HepG2 (cell line): ENCODE results near the gene TNFSF13. TPM values are rescaled to one million over a fixed set of nuclear protein-coding genes. Genes with fewer than 3 reads are reported as not detected.

Source experiments
- ATAD3A ChIP-seq: sonication (generic); formaldehyde crosslinking; IDR thresholded peaks from 2 replicates; pipeline ENCODE4 v1.4.0; 2020; ENCODE audit warnings: missing genetic modification reagents
- ATRX ChIP-seq: sonication (generic); formaldehyde crosslinking; IDR thresholded peaks from 2 replicates; pipeline ENCODE4 v1.4.0; 2020; ENCODE audit warnings: missing genetic modification reagents, borderline replicate concordance
- FOXA3 ChIP-seq: IDR thresholded peaks from 2 replicates; pipeline ENCODE4 v1.6.1; 2016; ENCODE audit warnings: missing genetic modification reagents, missing compliant biosample characterization
- FOXJ3 ChIP-seq: sonication (generic); formaldehyde crosslinking; IDR thresholded peaks from 2 replicates; pipeline ENCODE4 v1.4.0; 2020; ENCODE audit warnings: missing genetic modification reagents, mild to moderate bottlenecking, borderline replicate concordance
- GABPA ChIP-seq, 2 experiments: IDR thresholded peaks; 2 replicates each; pipeline ENCODE4 v1.6.1; 2011 to 2016; ENCODE audit warnings: low read depth in 2 of 2, low read length in 1 of 2, missing biosample characterization in 1 of 2, missing genetic modification characterization in 1 of 2
- GTF2F1 ChIP-seq: fragments of 150-350 bp; IDR thresholded peaks from 2 replicates; pipeline ENCODE4 v1.6.1; 2014; ENCODE audit warnings: low read length
- MBD4 ChIP-seq: IDR thresholded peaks from 2 replicates; pipeline ENCODE4 v1.6.1; 2012; ENCODE audit warnings: low read length, inconsistent platforms, borderline replicate concordance
- MBNL3 ChIP-seq: fragments of 250-450 bp; sonication (Bioruptor Pico); conservative IDR thresholded peaks from 2 replicates; pipeline ENCODE4 v1.8.0; 2022; ENCODE audit warnings: mild to moderate bottlenecking, inconsistent platforms
- NR2F1 ChIP-seq, 2 experiments: fragments of 450-650 bp in 1 of 2; formaldehyde crosslinking in 1 of 2; IDR thresholded peaks; 2 replicates each; pipeline versions ENCODE4 v1.5.0 to v1.6.1; 2016 to 2020; ENCODE audit warnings: mild to moderate bottlenecking in 1 of 2, missing compliant biosample characterization in 1 of 2, missing genetic modification reagents in 1 of 2, moderate library complexity in 1 of 2
- PHF8 ChIP-seq: sonication (generic); formaldehyde crosslinking; IDR thresholded peaks from 2 replicates; pipeline ENCODE4 v1.5.0; 2020; ENCODE audit warnings: missing genetic modification reagents
- SOX6 ChIP-seq, 2 experiments: fragments of 450-650 bp in 1 of 2; sonication (generic) in 1 of 2; formaldehyde crosslinking in 1 of 2; IDR thresholded peaks; 2 replicates each; pipeline versions ENCODE4 v1.4.0 to v1.6.1; 2017 to 2020; ENCODE audit warnings: antibody characterized with exemption in 1 of 2, mild to moderate bottlenecking in 1 of 2, missing genetic modification reagents in 1 of 2
- TGIF2 ChIP-seq: IDR thresholded peaks from 2 replicates; pipeline ENCODE4 v1.6.1; 2016; ENCODE audit warnings: control low read depth, missing compliant biosample characterization
- ZGPAT ChIP-seq: IDR thresholded peaks from 2 replicates; pipeline ENCODE4 v1.6.1; 2016; ENCODE audit warnings: mild to moderate bottlenecking
- ZMYM3 ChIP-seq: sonication (generic); formaldehyde crosslinking; IDR thresholded peaks from 2 replicates; pipeline ENCODE4 v1.5.1; 2020; ENCODE audit warnings: mild to moderate bottlenecking, missing genetic modification reagents
- ZNF234 ChIP-seq: sonication (generic); formaldehyde crosslinking; conservative IDR thresholded peaks from 2 replicates; pipeline ENCODE4 v1.5.1; 2020; ENCODE audit warnings: mild to moderate bottlenecking, missing genetic modification reagents
- ZNF598 ChIP-seq: sonication (generic); formaldehyde crosslinking; IDR thresholded peaks from 2 replicates; pipeline ENCODE4 v1.5.1; 2020; ENCODE audit warnings: mild to moderate bottlenecking, missing genetic modification reagents, borderline replicate concordance
- ZNF7 ChIP-seq: IDR thresholded peaks from 2 replicates; pipeline ENCODE4 v1.6.1; 2016; ENCODE audit warnings: missing biosample characterization, missing genetic modification reagents
- ZNF704 ChIP-seq: sonication (generic); formaldehyde crosslinking; IDR thresholded peaks from 2 replicates; pipeline ENCODE4 v1.8.1; 2023; ENCODE audit warnings: mild to moderate bottlenecking, inconsistent platforms, moderate library complexity, missing genetic modification reagents, borderline replicate concordance
- ZSCAN21 ChIP-seq: sonication (generic); formaldehyde crosslinking; IDR thresholded peaks from 2 replicates; pipeline ENCODE4 v1.8.0; 2022; ENCODE audit warnings: mild to moderate bottlenecking, missing genetic modification reagents, moderate library complexity, borderline replicate concordance
- polyA plus RNA-seq, 8 experiments: library from polyadenylated mRNA; depleted of rRNA in 3 of 8; stranded (reverse) in 7 of 8; unstranded in 1 of 8; fragments of >200 nt; fragmentation: Illumina TruSeq in 4 of 8; extraction: Trizol in 4 of 8; gene quantifications; 2 replicates each; pipeline versions ENCODE4 v1.2.1 to v1.2.3, GENCODE V29; 2011 to 2016; ENCODE audit warnings: low read depth in 4 of 8, missing spikeins in 1 of 8, mixed read lengths in 1 of 8; ENCODE audit not compliant: insufficient read depth in 1 of 8
- total RNA-seq, 5 experiments: library from RNA; depleted of rRNA; stranded (reverse); fragments of >200 nt; fragmentation: Illumina TruSeq; extraction: Trizol; gene quantifications; 2 replicates each; pipeline ENCODE4 v1.2.3, GENCODE V29; 2016; ENCODE audit warnings: low read depth in 1 of 5
- TF ChIP-seq, protein P1 (sequence below): sonication (generic); formaldehyde crosslinking; IDR thresholded peaks from 2 replicates; pipeline ENCODE4 v1.4.0; 2020; ENCODE audit warnings: missing genetic modification reagents, borderline replicate concordance
- TF ChIP-seq, protein P2 (sequence below): sonication (generic); formaldehyde crosslinking; IDR thresholded peaks from 2 replicates; pipeline ENCODE4 v1.8.0; 2022; ENCODE audit warnings: mild to moderate bottlenecking, missing genetic modification reagents, moderate library complexity

The TNFSF13 gene
- total and polyA plus RNA-seq, 2 of the 13 experiments (the other 11 are each of a cell fraction or from before 2014, with no cell fraction given): 2.5 to 3.3 TPM

- TF ChIP-seq ZNF234 (CRISPR knock-in tag): 0 out of 2 replicates have a peak, but pooled peaks have one; percentile 35
- TF ChIP-seq NR2F1 (CRISPR knock-in tag; IDR thresholded peaks at IDR 0.05): no peak
- TF ChIP-seq ZMYM3 (CRISPR knock-in tag): 0 out of 2 replicates have a peak, but pooled peaks have one; percentile 20
- TF ChIP-seq, protein P1, sequence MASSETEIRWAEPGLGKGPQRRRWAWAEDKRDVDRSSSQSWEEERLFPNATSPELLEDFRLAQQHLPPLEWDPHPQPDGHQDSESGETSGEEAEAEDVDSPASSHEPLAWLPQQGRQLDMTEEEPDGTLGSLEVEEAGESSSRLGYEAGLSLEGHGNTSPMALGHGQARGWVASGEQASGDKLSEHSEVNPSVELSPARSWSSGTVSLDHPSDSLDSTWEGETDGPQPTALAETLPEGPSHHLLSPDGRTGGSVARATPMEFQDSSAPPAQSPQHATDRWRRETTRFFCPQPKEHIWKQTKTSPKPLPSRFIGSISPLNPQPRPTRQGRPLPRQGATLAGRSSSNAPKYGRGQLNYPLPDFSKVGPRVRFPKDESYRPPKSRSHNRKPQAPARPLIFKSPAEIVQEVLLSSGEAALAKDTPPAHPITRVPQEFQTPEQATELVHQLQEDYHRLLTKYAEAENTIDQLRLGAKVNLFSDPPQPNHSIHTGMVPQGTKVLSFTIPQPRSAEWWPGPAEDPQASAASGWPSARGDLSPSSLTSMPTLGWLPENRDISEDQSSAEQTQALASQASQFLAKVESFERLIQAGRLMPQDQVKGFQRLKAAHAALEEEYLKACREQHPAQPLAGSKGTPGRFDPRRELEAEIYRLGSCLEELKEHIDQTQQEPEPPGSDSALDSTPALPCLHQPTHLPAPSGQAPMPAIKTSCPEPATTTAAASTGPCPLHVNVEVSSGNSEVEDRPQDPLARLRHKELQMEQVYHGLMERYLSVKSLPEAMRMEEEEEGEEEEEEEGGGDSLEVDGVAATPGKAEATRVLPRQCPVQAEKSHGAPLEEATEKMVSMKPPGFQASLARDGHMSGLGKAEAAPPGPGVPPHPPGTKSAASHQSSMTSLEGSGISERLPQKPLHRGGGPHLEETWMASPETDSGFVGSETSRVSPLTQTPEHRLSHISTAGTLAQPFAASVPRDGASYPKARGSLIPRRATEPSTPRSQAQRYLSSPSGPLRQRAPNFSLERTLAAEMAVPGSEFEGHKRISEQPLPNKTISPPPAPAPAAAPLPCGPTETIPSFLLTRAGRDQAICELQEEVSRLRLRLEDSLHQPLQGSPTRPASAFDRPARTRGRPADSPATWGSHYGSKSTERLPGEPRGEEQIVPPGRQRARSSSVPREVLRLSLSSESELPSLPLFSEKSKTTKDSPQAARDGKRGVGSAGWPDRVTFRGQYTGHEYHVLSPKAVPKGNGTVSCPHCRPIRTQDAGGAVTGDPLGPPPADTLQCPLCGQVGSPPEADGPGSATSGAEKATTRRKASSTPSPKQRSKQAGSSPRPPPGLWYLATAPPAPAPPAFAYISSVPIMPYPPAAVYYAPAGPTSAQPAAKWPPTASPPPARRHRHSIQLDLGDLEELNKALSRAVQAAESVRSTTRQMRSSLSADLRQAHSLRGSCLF: no peak
- no peak for TF ChIP-seq MBD4
- TF ChIP-seq ZNF704 (CRISPR knock-in tag): no peak
- TF ChIP-seq SOX6 (IDR thresholded peaks at IDR 0.05): no peak
- TF ChIP-seq SOX6 (CRISPR knock-in tag; IDR thresholded peaks at IDR 0.05): no peak
- TF ChIP-seq ATAD3A (CRISPR knock-in tag): no peak
- TF ChIP-seq, protein P2, sequence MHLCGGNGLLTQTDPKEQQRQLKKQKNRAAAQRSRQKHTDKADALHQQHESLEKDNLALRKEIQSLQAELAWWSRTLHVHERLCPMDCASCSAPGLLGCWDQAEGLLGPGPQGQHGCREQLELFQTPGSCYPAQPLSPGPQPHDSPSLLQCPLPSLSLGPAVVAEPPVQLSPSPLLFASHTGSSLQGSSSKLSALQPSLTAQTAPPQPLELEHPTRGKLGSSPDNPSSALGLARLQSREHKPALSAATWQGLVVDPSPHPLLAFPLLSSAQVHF (CRISPR knock-in tag): no peak
- no peak for TF ChIP-seq FOXA3
- TF ChIP-seq MBNL3 (CRISPR knock-in tag): no peak
- TF ChIP-seq GTF2F1: no peak
- TF ChIP-seq ZSCAN21 (CRISPR knock-in tag): no peak
- no peak for TF ChIP-seq TGIF2 (CRISPR knock-in tag)
- no peak for TF ChIP-seq ATRX
- no peak for TF ChIP-seq FOXJ3
- no peak for TF ChIP-seq ZGPAT (CRISPR knock-in tag)
- no peak for TF ChIP-seq ZNF7 (CRISPR knock-in tag)
- TF ChIP-seq GABPA (IDR thresholded peaks at IDR 0.05; ENCODE audit: low read depth, low read length): no peak
- TF ChIP-seq GABPA (CRISPR knock-in tag; IDR thresholded peaks at IDR 0.05; ENCODE audit: low read depth): 0 out of 2 replicates have a peak, but pooled peaks have one; percentile 23
- TF ChIP-seq PHF8: peak; percentile 34; the same call in 1 of the 2 replicates
- no peak for TF ChIP-seq ZNF598 (CRISPR knock-in tag)
These were observed 1.9 kb downstream of the TNFSF13 start (continued) for GRCh38 chr17:7560172-7561027.
